Left lung (tissue), 10 donors: ENCODE results near the gene GIPC2. TPM values are rescaled to one million over a fixed set of nuclear protein-coding genes. Genes with fewer than 3 reads are reported as not detected.

Experiments
- ATAC-seq: fragments of 200-7000 bp; cut with Tn5 transposase; one replicate; pipeline ENCODE4 v1.9.1; 2020; ENCODE audit warnings: moderate library complexity
- DNase-seq, 4 donors: peaks; one replicate each; pipeline ENCODE4 v3.0.0-alpha.2; 2013 to 2020
- H3K27ac ChIP-seq, 2 donors: fragments of 200-600 bp; sonication (generic) in 1 of 2; one replicate each; pipeline versions ENCODE4 v1.5.0 to v1.8.0; 2020 to 2021
- H3K27me3 ChIP-seq, 2 donors: fragments of 200-600 bp; sonication (generic) in 1 of 2; one replicate each; pipeline versions ENCODE4 v1.5.0 to v1.8.0; 2020 to 2021
- H3K36me3 ChIP-seq, 2 donors: fragments of 200-600 bp; sonication (generic) in 1 of 2; one replicate each; pipeline versions ENCODE4 v1.5.0 to v1.8.0; 2020 to 2021
- H3K4me1 ChIP-seq, 2 donors: fragments of 200-600 bp; one replicate each; pipeline ENCODE4 v1.8.0; 2021
- H3K4me3 ChIP-seq, 2 donors: fragments of 200-600 bp; sonication (generic) in 1 of 2; one replicate each; pipeline versions ENCODE4 v1.5.0 to v1.8.0; 2020 to 2021; ENCODE audit warnings: mild to moderate bottlenecking in 1 of 2
- H3K9me3 ChIP-seq, 2 donors: fragments of 200-600 bp; sonication (generic) in 1 of 2; one replicate each; pipeline versions ENCODE4 v1.5.0 to v1.8.0; 2020 to 2021
- CTCF ChIP-seq, 2 donors: fragments of 200-600 bp; sonication (generic) in 1 of 2; IDR thresholded peaks; one replicate each; pipeline versions ENCODE4 v1.5.0 to v1.8.0; 2021; ENCODE audit warnings: antibody characterized with exemption in 2 of 2
- intact Hi-C, 2 donors: fragments of 100-400 bp; cut with DNase I; formaldehyde crosslinking; loops; one replicate each; pipeline versions ENCODE4 v1.11.2 to v1.14.2; 2022
- polyA plus RNA-seq, 6 donors: library from polyadenylated mRNA; unstranded; fragments of 120-200 nt; gene quantifications; one replicate each; pipeline ENCODE4 v1.2.1, GENCODE V29; 2013; ENCODE audit not compliant: insufficient read length in 6 of 6
- total RNA-seq, 2 donors: library from RNA; stranded (reverse); fragmentation: NEBNext Ultra II Directional; extraction: Animal tissue kit (Norgen Biotek cat#: 25700); gene quantifications; one replicate each; pipeline ENCODE4 v1.2.1, GENCODE V29; 2021
- donor health status: DM: no; HTN: yes; CAD: no.
- donor health status: DM: no; HTN: no; CAD: no.

The GIPC2 gene
- total and polyA plus RNA-seq, 8 donors: 0.46 to 2.2 (median 0.83) TPM

- Histone ChIP-seq H3K27me3 (no peaks in the 10 kb centered on the region), H3K4me1 (no peaks in the 10 kb centered on the region), H3K4me3 (no peak overlapping the region), H3K36me3 (no peaks in the 10 kb centered on the region), H3K9me3 (peaks cover 0 to 23% of the 10 kb centered on the region in 2 donors), H3K27ac (no peak overlapping the region)
- no peak for TF ChIP-seq CTCF (IDR thresholded peaks at IDR 0.05)
- no peak for DNase-seq
- intact Hi-C loops: no loop called here
- ATAC-seq: no peak
Measured at GRCh38 chr1:78086697-78087096, 40.9 kb downstream of the GIPC2 start.

GRCh38 chr1:78088015-78088414, 42.2 kb downstream of the GIPC2 start:
- no peak overlapping the region for H3K4me3 ChIP-seq
- H3K27me3 ChIP-seq: no peaks in the 10 kb centered on the region
- no peak for TF ChIP-seq CTCF (IDR thresholded peaks at IDR 0.05)
- no peak for ATAC-seq
- DNase-seq: no peak
- H3K36me3 ChIP-seq: no peaks in the 10 kb centered on the region
- H3K9me3 ChIP-seq: peaks cover 0 to 23% of the 10 kb centered on the region in 2 donors
- H3K27ac ChIP-seq: no peak overlapping the region
- H3K4me1 ChIP-seq: no peaks in the 10 kb centered on the region
- intact Hi-C loops: no loop called here

- no peaks in the 10 kb centered on the region for H3K4me1 ChIP-seq
- ATAC-seq (no peak), DNase-seq (no peak)
- intact Hi-C loops: no loop called here
- H3K9me3 ChIP-seq: peaks cover 0 to 23% of the 10 kb centered on the region in 2 donors
- H3K27ac ChIP-seq: no peak overlapping the region
- no peak overlapping the region for H3K4me3 ChIP-seq
- no peak for TF ChIP-seq CTCF (IDR thresholded peaks at IDR 0.05)
- H3K36me3 ChIP-seq: no peaks in the 10 kb centered on the region
- H3K27me3 ChIP-seq: no peaks in the 10 kb centered on the region
Measured at GRCh38 chr1:78088486-78088885, 42.7 kb downstream of the GIPC2 start.

GRCh38 chr1:78089010-78089409, 43.2 kb downstream of the GIPC2 start:
- Histone ChIP-seq H3K27ac (no peak overlapping the region), H3K27me3 (no peaks in the 10 kb centered on the region), H3K4me3 (no peak overlapping the region), H3K9me3 (peaks cover 0 to 23% of the 10 kb centered on the region in 2 donors), H3K4me1 (no peaks in the 10 kb centered on the region), H3K36me3 (no peaks in the 10 kb centered on the region)
- ATAC-seq (no peak), DNase-seq (no peak)
- intact Hi-C loops: no loop called here
- TF ChIP-seq CTCF (IDR thresholded peaks at IDR 0.05): no peak

GRCh38 chr1:78090472-78091133, 44.8 kb downstream of the GIPC2 start:
- no peak for TF ChIP-seq CTCF (IDR thresholded peaks at IDR 0.05)
- H3K27ac ChIP-seq: no peak overlapping the region
- no peak for ATAC-seq
- H3K4me1 ChIP-seq: no peaks in the 10 kb centered on the region
- no peak for DNase-seq
- peaks cover 0 to 19% of the 10 kb centered on the region in 2 donors for H3K9me3 ChIP-seq
- H3K27me3 ChIP-seq: no peaks in the 10 kb centered on the region
- no peaks in the 10 kb centered on the region for H3K36me3 ChIP-seq
- H3K4me3 ChIP-seq: no peak overlapping the region
- intact Hi-C loops: no loop called here
